GM10266 (cell line): Measurements from ENCODE around the gene ZC3H7A.

Source experiments
- DNase-seq: peaks from one replicate; pipeline ENCODE4 v3.0.0; 2012; ENCODE audit errors: extremely low spot score
- CTCF ChIP-seq: IDR thresholded peaks from 2 replicates; pipeline ENCODE4 v1.5.1; 2012; ENCODE audit warnings: mild to moderate bottlenecking, low read depth; ENCODE audit not compliant: control insufficient read depth, insufficient read depth; ENCODE audit errors: missing control alignments

The ZC3H7A gene

DNA sequence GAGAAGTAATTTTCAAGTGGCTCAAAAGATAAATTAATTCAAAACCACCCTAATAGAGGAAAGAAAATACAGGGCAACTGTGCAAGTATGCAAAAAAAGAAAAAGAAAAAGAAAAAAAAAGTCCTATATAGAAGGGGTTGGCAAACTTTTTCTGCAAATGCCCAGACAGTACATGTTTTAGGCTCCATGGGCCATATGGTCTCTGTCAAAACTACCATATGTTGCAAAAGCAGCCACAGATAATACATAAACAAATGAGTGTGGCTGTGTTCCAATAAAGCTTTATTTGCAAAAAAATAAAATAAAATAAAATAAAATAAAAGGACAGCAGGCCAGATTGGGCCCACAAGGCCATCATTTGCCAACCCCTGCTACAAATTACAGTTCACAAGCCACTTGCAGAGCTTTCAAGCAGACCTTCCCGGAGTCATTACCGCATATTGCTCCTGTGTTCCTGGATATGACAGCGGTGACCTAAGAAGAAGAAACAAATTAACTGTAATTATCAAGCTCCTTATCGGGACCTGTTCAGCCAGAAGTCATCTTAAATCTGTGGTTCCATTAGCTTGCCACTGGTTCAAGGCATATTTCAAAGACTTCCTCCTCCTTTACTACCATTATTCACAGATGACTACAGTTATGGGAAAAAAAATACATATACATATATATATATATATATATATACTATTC is 15.9 kb downstream of the ZC3H7A start:
- TF ChIP-seq CTCF: no peak
- no peak for DNase-seq

GRCh38 chr16:11779074-11779473 is 18.0 kb downstream of the ZC3H7A start:
- TF ChIP-seq CTCF: no peak
- DNase-seq: no peak

DNA sequence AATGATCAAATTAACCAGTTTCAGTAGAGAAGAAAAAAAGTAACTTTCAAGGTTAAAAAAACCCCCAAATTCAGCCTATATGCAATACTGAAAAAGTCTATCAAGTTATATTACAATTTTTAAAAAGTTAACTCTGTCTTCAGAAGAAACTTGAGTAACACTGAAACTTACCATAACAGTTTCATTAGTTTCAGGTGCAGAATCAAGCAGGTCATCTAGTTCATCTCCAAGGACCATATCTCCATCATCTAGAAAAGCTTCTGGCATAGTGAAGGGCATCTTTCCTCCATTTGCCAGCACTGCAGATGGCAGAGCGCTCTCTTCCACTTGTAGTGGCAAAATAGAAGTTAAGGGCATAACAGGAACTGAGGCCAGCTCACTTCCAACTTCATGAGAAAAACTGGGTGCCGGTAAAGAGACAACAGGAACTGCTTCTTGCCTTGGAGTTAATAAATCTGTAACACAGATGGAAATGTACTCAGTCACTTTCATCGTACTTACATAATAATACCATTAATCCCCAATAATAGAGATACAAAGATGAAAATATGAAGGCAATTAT is 22.9 kb downstream of the ZC3H7A start:
- TF ChIP-seq CTCF: no peak
- DNase-seq: no peak

- DNase-seq: no peak
- no peak for TF ChIP-seq CTCF
Measured at GRCh38 chr16:11768849-11769248, 28.2 kb downstream of the ZC3H7A start.

DNA sequence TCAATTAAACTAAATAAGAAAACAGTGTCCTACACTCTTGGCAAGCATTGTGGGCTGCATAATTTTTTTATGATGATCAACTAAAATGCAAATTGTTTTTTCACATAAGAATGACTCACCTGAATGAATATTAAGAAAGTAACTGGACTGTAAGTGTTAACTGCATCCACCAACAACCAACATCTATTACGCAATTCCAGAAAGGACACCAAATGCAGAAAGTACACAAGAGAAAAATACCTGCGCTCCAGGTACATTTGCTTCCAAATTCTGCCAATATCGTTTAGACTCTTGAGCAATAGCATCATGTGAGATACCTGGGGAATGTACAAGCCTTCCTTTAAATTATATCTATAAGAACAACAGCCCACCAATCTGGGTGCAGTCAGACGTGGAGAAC is 34.6 kb downstream of the ZC3H7A start:
- TF ChIP-seq CTCF: no peak

DNA sequence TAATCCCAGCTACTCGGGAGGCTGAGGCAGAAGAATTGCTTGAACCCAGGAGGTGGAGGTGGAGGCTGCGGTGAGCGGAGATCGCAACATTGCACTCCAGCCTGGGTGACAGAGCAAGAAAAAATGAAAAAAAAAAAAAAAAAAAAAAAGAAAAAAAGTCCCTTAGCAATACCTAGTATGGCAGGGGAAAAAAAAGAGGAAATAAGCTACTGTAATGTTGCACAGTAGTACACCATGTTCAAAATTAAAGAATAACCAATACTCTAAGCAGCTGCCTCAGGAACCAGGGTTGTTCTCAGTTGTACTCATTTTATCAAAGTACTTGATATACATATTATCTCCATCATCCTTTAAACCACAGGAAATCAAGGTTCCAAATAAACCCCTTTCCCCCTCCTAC is 37.1 kb downstream of the ZC3H7A start:
- no peak for TF ChIP-seq CTCF
- no peak for DNase-seq

More for the DNA sequence above, 34.6 kb downstream of the ZC3H7A start:
- no peak for DNase-seq

DNA sequence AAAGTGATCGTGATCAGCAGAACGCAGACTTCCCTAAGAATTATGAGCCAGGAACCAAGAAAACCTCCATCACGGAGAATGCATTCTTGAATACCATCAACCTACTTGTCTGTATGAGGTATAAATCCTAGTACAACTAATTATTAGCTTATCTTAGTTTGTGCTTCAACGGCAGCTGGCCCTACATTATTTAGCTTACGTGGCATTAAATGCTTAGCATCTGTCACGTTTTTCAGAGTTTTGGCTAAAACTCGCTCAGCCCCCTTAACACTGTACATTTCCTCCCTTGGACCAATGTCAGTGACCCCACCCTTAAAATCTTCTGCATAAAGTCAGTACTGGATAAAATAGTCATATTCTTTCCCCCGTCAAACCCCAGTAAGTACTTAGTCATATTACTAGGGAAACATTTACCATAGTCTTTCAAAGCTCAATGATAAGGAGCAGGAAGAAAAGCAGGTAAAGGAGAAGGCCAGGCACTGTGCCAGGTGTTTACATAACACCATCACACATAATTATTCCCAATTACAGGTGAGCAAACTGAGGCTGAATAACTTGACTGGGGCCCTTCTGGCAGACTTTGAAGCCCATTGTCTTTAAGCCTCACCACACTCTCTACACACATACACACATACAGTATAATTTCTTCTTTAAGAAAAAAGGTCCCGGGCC is 37.8 kb downstream of the ZC3H7A start:
- no peak for TF ChIP-seq CTCF
- DNase-seq: no peak
